A673 (cell line): Measurements from ENCODE around the gene GSTO2. TPM values are rescaled to one million over a fixed set of nuclear protein-coding genes. Genes with fewer than 3 reads are reported as not detected.

ENCODE experiments used
- Bru-seq: library from RNA; stranded (reverse); fragments of 400-500 nt; gene quantifications from one replicate; lab custom pipeline; 2021; lab: Mats Ljungman, UMichigan
- BruChase-seq, 2 experiments: library from RNA; stranded (reverse); fragments of 400-500 nt; gene quantifications; one replicate each; lab custom pipeline; 2021; lab: Mats Ljungman, UMichigan
- BruUV-seq: library from RNA; stranded (reverse); fragments of 400-500 nt; replicated peaks from 2 replicates; lab custom pipeline; 2021; lab: Mats Ljungman, UMichigan
- CTCF ChIA-PET: fragments of 300-600 bp; sonication (Branson Sonifier 250); formaldehyde crosslinking; loops from one replicate; lab custom pipeline; 2022; ENCODE audit warnings: antibody characterized with exemption; lab: Charles Lee
- POLR2A ChIA-PET: fragments of 300-600 bp; sonication (Branson Sonifier 250); formaldehyde crosslinking; loops from one replicate; lab custom pipeline; 2022; ENCODE audit warnings: antibody characterized with exemption; ENCODE audit not compliant: low non-redundant PET; lab: Charles Lee
- DNase-seq: peaks from one replicate; pipeline ENCODE4 v3.0.0-alpha.2; 2015; ENCODE audit warnings: low spot score
- H3K27ac ChIP-seq: fragments of 200-600 bp; sonication (generic); 2 replicates; pipeline ENCODE4 v1.5.1; 2016; ENCODE audit warnings: mixed run types, low read depth, mild to moderate bottlenecking, mixed read lengths, antibody characterized with exemption, low read length; ENCODE audit not compliant: poor library complexity, severe bottlenecking
- H3K27me3 ChIP-seq: fragments of 200-600 bp; sonication (generic); replicated peaks from 2 replicates; pipeline ENCODE4 v1.6.1; 2017; ENCODE audit warnings: mixed run types, low read depth, mild to moderate bottlenecking, mixed read lengths, antibody characterized with exemption, low read length; ENCODE audit not compliant: insufficient read depth, poor library complexity
- H3K36me3 ChIP-seq: fragments of 200-600 bp; sonication (generic); 2 replicates; pipeline ENCODE4 v1.6.1; 2016; ENCODE audit warnings: mixed run types, mild to moderate bottlenecking, mixed read lengths, antibody characterized with exemption, low read length; ENCODE audit not compliant: insufficient read depth, poor library complexity, severe bottlenecking
- H3K4me1 ChIP-seq: fragments of 200-600 bp; sonication (generic); 2 replicates; pipeline ENCODE4 v1.6.1; 2017; ENCODE audit warnings: mixed run types, mild to moderate bottlenecking, mixed read lengths, antibody characterized with exemption, low read length; ENCODE audit not compliant: insufficient read depth, poor library complexity, severe bottlenecking
- H3K4me3 ChIP-seq: fragments of 200-600 bp; sonication (generic); 2 replicates; pipeline ENCODE4 v1.5.1; 2016; ENCODE audit warnings: low read depth, mixed run types, mild to moderate bottlenecking, mixed read lengths, low read length; ENCODE audit not compliant: poor library complexity, severe bottlenecking
- H3K9me3 ChIP-seq: fragments of 200-600 bp; sonication (generic); 2 replicates; pipeline ENCODE4 v1.6.1; 2016; ENCODE audit warnings: mixed run types, low read depth, mild to moderate bottlenecking, mixed read lengths, antibody characterized with exemption, low read length; ENCODE audit not compliant: poor library complexity, severe bottlenecking
- CTCF ChIP-seq: fragments of 300-800, 200-600 bp; sonication (generic); conservative IDR thresholded peaks from 2 replicates; pipeline ENCODE4 v1.5.1; 2017; ENCODE audit warnings: low read depth, mild to moderate bottlenecking, antibody characterized with exemption, low read length, moderate library complexity, mixed read lengths
- EZH2 ChIP-seq: fragments of 200-600 bp; sonication (generic); IDR thresholded peaks from 2 replicates; pipeline ENCODE4 v1.6.1; 2017; ENCODE audit warnings: borderline replicate concordance, low read depth, mild to moderate bottlenecking, mixed read lengths, antibody characterized with exemption, low read length; ENCODE audit not compliant: poor library complexity, severe bottlenecking
- intact Hi-C: fragments of 100-400 bp; cut with micrococcal nuclease; formaldehyde crosslinking; loops from one replicate; pipeline ENCODE4 v1.10.0; 2022; ENCODE audit not compliant: unreplicated experiment
- long read RNA-seq: library from polyadenylated mRNA; stranded (forward); transcript quantifications from one replicate; pipeline ENCODE4 v2.0.0, GENCODE V29; 2022
- total RNA-seq: library from RNA; stranded (reverse); gene quantifications from 2 replicates; pipeline ENCODE4 v1.2.3, GENCODE V29; 2021

GSTO2 gene
- total RNA-seq (0.26 and 1.4 TPM in 2 replicates), Bru-seq, nascent RNA (percentile 33 among the genes with signal in this experiment), BruChase-seq, experiment 1, labeled RNA remaining after a 2-hour chase (percentile 33 among the genes with signal in this experiment), BruChase-seq, experiment 2, labeled RNA remaining after a 6-hour chase (percentile 38 among the genes with signal in this experiment)
- long read RNA-seq, partial matches to known transcripts: 0 of 1 reads
- long read RNA-seq, other reads (novel, unspliced or antisense): 1 of 1 reads

DNA sequence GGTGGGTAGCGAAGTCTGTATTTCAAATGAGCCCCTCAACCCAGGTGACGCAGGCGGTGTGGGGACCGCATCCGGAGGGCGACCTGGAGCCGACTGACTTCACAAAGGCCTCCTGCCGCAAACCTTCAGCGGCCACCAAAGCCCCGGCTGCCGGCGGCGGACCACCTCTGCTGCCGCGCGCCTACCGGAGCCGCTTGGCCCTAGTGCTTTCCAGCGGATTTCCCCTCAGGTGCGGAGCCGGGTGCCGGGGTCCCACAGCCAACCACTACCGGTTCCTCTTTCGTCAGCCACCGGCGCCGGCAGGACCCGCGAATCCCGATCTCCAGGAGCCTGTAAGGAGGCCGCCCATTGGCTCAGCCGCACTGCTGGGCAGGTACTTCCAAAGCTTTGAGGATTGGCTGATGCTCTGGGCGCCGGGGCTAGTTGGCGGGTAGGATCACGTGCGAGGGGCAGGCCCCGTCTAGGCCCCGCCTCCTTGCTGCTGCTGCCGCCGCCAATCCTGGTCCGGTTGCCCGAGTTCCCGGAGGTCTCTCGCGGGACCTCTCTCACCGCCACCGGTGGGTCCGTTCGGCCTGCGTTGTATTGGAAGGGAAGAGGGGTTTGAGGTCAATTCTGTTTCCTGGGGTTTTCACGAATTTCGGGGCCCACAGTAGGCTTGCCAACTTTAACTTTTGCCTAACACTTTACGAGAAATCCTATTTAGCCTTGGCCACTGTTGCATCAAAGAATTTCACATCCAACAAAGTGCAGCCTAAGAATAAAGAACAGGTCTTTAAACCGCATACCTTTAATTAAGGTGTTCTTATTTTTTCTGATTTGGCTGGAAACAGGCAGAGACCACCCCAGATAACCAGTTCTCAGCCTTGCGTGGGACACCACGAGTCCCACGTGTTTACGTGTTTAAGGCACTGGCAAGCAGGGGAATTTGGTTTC, at the start of gene GSTO2:
Gene GSTO2, plus strand, starts transcription at position 472 of the 933 bp plus-strand sequence. CDS start 5,732 bp downstream, outside the sequence.
- Histone ChIP-seq H3K36me3 (peaks cover 38% of the 10 kb centered on the region), H3K9me3 (no peaks in the 10 kb centered on the region), H3K4me3 (peak within 1 kb of the TSS; percentile 68), H3K27ac (peak within 1 kb of the TSS; percentile 81), H3K27me3 (no peaks in the 10 kb centered on the region), H3K4me1 (peaks cover 11% of the 10 kb centered on the region)
- POLR2A ChIA-PET: interaction anchor here (0.6 to 1.2 kb wide), 2 partner anchors 12 to 168 kb away, joined by 3 read pairs; no protein-coding TSS in a partner anchor
- peak; percentile 99 for DNase-seq
- CTCF ChIA-PET: interaction anchor here (1.0 kb wide), 1 partner anchor 85 kb away, joined by 5 read pairs; the partner anchor contains the start of gene CFAP58
- BruUV-seq: TSS peak; percentile 75
- intact Hi-C loops: loop anchor here (5.0 kb wide), 1 partner anchor 382 kb away; no protein-coding TSS in a partner anchor
- TF ChIP-seq CTCF (no peak), EZH2 (no peak)

DNA sequence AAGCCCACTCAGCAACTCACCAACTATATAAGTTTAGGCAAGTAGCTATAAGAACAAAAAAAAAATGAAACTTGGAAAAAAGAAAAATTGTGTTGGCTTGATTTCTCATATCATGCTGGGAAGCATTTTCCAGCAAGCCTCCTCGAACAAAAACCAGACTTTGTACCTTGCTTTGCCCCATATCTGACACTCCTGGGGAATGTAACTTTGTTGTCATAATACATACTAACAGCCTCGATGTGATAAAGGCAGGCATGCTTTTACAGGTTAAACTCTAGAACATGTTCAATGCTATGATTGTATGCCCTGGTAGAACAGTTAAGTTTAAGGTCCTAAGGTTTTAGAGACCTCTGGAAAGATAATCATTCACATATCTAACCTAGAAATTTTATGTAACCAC, 48.5 kb upstream of the GSTO2 start:
- TF ChIP-seq EZH2: no peak
- no peak for TF ChIP-seq CTCF
- intact Hi-C loops: no loop called here
- CTCF ChIA-PET: no interaction called here
- H3K4me3 ChIP-seq: no peak overlapping the region
- POLR2A ChIA-PET: no interaction called here
- DNase-seq: no peak
- H3K36me3 ChIP-seq: no peaks in the 10 kb centered on the region
- H3K27me3 ChIP-seq: peaks cover 31% of the 10 kb centered on the region
- no peaks in the 10 kb centered on the region for H3K4me1 ChIP-seq
- H3K27ac ChIP-seq: no peak overlapping the region
- no TSS peak for BruUV-seq
- no peaks in the 10 kb centered on the region for H3K9me3 ChIP-seq

DNA sequence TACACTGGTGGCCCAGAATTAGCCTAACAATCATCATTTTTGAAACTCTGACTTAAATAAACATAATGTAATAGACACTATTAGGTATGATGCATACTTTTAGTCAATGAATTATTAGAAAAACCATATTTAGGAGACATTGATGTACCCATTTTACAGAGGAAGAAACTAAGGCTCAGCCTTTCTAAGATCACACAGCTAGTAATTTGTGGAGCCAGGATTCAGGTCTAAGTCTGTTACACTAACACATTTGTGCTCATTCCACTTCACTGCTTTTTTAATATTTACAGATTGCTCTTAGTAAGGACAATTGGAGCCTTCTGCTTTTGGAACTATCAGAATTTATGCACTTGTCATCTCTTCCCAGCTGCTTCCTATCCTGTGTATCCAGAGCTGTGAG, 45.7 kb upstream of the GSTO2 start:
- H3K27me3 ChIP-seq: peaks cover 29% of the 10 kb centered on the region
- no peak for DNase-seq
- no peak overlapping the region for H3K27ac ChIP-seq
- no peaks in the 10 kb centered on the region for H3K9me3 ChIP-seq
- ChIA-PET POLR2A (no interaction called here), CTCF (no interaction called here)
- BruUV-seq: no TSS peak
- H3K4me1 ChIP-seq: no peaks in the 10 kb centered on the region
- no peak overlapping the region for H3K4me3 ChIP-seq
- intact Hi-C loops: no loop called here
- no peaks in the 10 kb centered on the region for H3K36me3 ChIP-seq
- no peak for TF ChIP-seq CTCF
- TF ChIP-seq EZH2: no peak
